ENCODE results near the gene FXYD3.
A peak's percentile ranks its signal among the peaks of the same experiment; 100 is the strongest.

DNA sequence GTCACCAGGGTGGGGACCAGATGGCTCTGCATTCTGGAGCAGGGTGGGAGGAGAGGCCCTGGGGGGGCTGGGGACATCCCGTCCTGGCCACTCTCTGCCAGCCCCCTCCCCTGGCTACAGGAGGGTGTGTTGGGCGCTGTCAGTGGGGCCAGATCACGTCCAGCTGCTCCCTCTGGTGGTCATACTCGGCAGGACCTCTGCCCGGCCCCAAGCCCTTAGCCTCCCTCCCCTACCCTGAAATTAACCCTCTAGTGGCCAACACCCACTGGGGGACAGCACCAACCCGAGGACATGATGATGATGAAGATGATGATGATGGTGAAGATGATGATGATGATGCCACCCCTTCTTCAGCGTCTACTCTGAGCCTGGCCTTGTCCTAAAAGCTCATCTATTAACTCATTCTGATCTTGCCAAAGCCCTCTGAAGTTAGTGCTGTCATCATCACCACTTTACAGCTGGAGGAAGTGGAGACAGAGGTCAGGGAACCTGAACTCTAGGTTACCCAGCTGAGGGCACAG is 19.8 kb downstream of the FXYD3 start:
- TF ChIP-seq, protein P1, sequence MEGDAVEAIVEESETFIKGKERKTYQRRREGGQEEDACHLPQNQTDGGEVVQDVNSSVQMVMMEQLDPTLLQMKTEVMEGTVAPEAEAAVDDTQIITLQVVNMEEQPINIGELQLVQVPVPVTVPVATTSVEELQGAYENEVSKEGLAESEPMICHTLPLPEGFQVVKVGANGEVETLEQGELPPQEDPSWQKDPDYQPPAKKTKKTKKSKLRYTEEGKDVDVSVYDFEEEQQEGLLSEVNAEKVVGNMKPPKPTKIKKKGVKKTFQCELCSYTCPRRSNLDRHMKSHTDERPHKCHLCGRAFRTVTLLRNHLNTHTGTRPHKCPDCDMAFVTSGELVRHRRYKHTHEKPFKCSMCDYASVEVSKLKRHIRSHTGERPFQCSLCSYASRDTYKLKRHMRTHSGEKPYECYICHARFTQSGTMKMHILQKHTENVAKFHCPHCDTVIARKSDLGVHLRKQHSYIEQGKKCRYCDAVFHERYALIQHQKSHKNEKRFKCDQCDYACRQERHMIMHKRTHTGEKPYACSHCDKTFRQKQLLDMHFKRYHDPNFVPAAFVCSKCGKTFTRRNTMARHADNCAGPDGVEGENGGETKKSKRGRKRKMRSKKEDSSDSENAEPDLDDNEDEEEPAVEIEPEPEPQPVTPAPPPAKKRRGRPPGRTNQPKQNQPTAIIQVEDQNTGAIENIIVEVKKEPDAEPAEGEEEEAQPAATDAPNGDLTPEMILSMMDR (IDR thresholded peaks at IDR 0.05 in 4 of 5, conservative IDR thresholded peaks at IDR 0.05 in 1 of 5) = peak; percentile 94 to 98 (median 97)
- no peak for TF ChIP-seq POLR2A (IDR thresholded peaks at IDR 0.05)

Data from gastrocnemius medialis (tissue), 4 donors.